D721Med (cell line): Measurements from ENCODE around the gene SEC14L6.

ENCODE experiments used
- DNase-seq: peaks from one replicate; pipeline ENCODE4 v3.0.0; 2011; ENCODE audit warnings: low spot score; ENCODE audit not compliant: insufficient read length
- FAIRE-seq: peaks from 2 replicates; lab custom pipeline; 2011; peaks lifted over from hg19 to GRCh38; lab: Jason Lieb, UNC
- CTCF ChIP-seq: IDR thresholded peaks from 2 replicates; pipeline ENCODE4 v1.5.1; 2012; ENCODE audit warnings: mild to moderate bottlenecking, control low read depth; ENCODE audit not compliant: insufficient read depth; ENCODE audit errors: missing control alignments

The SEC14L6 gene

DNA sequence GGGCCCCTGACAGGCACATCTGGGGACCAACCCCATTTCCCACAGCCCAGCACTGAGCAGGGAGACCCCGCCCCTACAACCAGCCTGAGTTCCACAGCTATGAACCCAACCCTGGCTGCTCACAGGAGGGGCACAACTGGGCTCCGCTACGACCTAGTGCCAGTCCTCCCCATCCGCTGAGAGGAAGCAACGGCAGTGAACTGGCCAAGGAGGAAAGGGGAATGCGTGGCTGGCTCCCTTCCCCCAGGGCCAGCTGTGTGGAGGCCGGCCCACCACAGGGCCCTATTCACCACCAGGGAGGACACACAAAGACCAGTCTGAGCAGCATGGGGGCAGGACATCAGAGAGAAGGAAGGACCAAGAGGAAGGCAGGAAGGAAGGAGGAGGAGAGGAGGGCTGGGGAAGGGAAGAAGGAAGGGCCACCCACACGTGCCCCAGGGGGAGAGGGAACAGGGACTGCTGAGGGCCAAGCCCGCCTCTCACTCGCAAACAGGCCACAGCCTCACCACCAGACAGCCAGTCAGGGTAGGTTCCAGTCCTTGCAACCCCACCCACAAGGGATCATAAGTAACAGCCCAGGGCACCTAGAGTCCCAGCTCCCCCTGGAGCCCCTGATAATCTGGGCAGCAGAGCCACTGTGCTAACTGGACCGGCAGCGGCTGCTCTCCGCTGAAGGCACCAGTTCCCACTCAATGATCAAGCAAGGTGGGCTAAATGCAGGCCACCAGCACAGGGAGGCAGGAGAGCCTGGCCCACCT lies 36.4 kb upstream of the SEC14L6 start:
- FAIRE-seq, result no peak
- no peak for DNase-seq
- no peak for TF ChIP-seq CTCF

- FAIRE-seq (no peak), DNase-seq (no peak)
- TF ChIP-seq CTCF, result no peak
Observed at GRCh38 chr22:30582051-30582450, 35.5 kb upstream of the SEC14L6 start.

- FAIRE-seq (no peak), DNase-seq (no peak)
- no peak for TF ChIP-seq CTCF
Observed at GRCh38 chr22:30580896-30581295, 34.4 kb upstream of the SEC14L6 start.

- DNase-seq, result no peak
- no peak for TF ChIP-seq CTCF
- FAIRE-seq, result no peak
Observed at GRCh38 chr22:30578481-30578880, 31.9 kb upstream of the SEC14L6 start.

- no peak for TF ChIP-seq CTCF
- DNase-seq (no peak), FAIRE-seq (no peak)
Observed at GRCh38 chr22:30575859-30576258, 29.3 kb upstream of the SEC14L6 start.

DNA sequence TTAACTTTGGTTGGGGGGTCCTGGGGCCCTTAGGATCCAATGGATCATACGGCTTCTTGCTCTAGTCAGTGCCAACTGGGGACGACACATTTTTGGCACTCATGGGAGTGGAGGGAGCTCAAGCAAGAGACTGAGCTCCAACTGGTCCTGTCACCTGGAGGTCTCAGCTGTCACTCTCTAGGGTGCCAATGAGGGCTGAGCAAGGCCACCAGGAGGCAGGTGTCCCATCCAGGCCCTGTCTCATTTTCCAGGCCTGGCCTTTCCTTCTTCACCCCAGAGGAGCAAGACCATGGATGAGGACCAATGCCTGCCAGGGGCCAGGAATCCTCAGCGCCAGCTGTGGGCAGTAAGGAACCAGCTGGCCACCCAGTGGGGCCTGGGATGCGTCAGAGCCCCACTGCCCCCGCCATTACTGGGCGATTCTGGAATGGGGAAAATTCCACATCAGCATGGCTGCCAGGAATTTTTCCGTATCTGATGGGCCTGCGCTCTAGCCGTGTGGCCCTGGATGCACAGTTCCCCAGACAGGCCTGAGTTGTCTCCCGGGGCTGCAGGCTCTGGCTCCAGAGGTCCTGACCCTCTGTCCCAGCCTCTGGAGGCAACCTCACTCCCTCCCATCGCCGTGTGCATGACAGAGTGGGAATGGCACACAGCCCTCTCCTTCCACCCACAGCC lies 28.6 kb upstream of the SEC14L6 start:
- DNase-seq (no peak), FAIRE-seq (no peak)
- no peak for TF ChIP-seq CTCF
